Gastroesophageal sphincter (tissue), 3 donors: ENCODE measurements around the gene LCORL.

Experiments
- CTCF ChIP-seq, 4 experiments: fragments of 200-600 bp in 2 of 4; fragments of 450-650 bp in 2 of 4; sonication (generic) in 1 of 4; IDR thresholded peaks; one replicate each; pipeline ENCODE4 v1.5.1; 2017 to 2019; ENCODE audit warnings: antibody characterized with exemption in 4 of 4, mild to moderate bottlenecking in 2 of 4, moderate library complexity in 2 of 4
- EP300 ChIP-seq: sonication (generic); formaldehyde crosslinking; IDR thresholded peaks from one replicate; pipeline ENCODE4 v1.6.1; 2017; ENCODE audit warnings: antibody characterized with exemption, mild to moderate bottlenecking
- POLR2A ChIP-seq, 2 donors: fragments of 450-650 bp; IDR thresholded peaks; one replicate each; pipeline ENCODE4 v1.6.1; 2017; ENCODE audit warnings: antibody characterized with exemption in 2 of 2, mild to moderate bottlenecking in 2 of 2, moderate library complexity in 1 of 2

- no peak for TF ChIP-seq POLR2A (IDR thresholded peaks at IDR 0.05)
- no peak for TF ChIP-seq CTCF (IDR thresholded peaks at IDR 0.05)
- no peak for TF ChIP-seq EP300
Measured at GRCh38 chr4:18007625-18008024, 13.9 kb downstream of the LCORL start.
